K562 (cell line): ENCODE measurements around the gene PSAP. TPM values are rescaled to one million over a fixed set of nuclear protein-coding genes. Genes with fewer than 3 reads are reported as not detected.
A peak's percentile ranks its signal among the peaks of the same experiment; 100 is the strongest.

Source experiments
- ATF7 ChIP-seq: fragments of 450-650 bp; IDR thresholded peaks from 2 replicates; pipeline ENCODE4 v1.7.1; 2014; ENCODE audit warnings: mild to moderate bottlenecking, moderate library complexity
- EGR1 ChIP-seq: fragments of 450-650 bp; conservative IDR thresholded peaks from 2 replicates; pipeline ENCODE4 v1.6.1; 2017; ENCODE audit warnings: mild to moderate bottlenecking
- ERF ChIP-seq: fragments of 450-650 bp; formaldehyde crosslinking; IDR thresholded peaks from 2 replicates; pipeline ENCODE4 v1.4.0; 2020; ENCODE audit warnings: mild to moderate bottlenecking, mixed read lengths
- HOXB6 ChIP-seq: fragments of 250-450 bp; sonication (Bioruptor Pico); IDR thresholded peaks from 2 replicates; pipeline ENCODE4 v1.5.1; 2022; ENCODE audit warnings: mild to moderate bottlenecking, borderline replicate concordance
- MEIS2 ChIP-seq: fragments of 450-650 bp; IDR thresholded peaks from 2 replicates; pipeline ENCODE4 v1.6.1; 2014; ENCODE audit warnings: mild to moderate bottlenecking; ENCODE audit not compliant: partially characterized antibody
- STAT5B ChIP-seq: fragments of 250-450 bp; sonication (Bioruptor Pico); IDR thresholded peaks from 2 replicates; pipeline ENCODE4 v1.8.0; 2021; ENCODE audit warnings: mild to moderate bottlenecking, inconsistent platforms
- TGIF2 ChIP-seq: sonication (generic); formaldehyde crosslinking; IDR thresholded peaks from 2 replicates; pipeline ENCODE4 v1.8.1; 2022; ENCODE audit warnings: mild to moderate bottlenecking, missing genetic modification reagents, moderate library complexity
- ZNF239 ChIP-seq: fragments of 250-450 bp; sonication (Bioruptor Pico); IDR thresholded peaks from 2 replicates; pipeline ENCODE4 v1.4.0; 2020; ENCODE audit warnings: mild to moderate bottlenecking
- ZNF324 ChIP-seq: fragments of 250-450 bp; sonication (Bioruptor Pico); IDR thresholded peaks from 2 replicates; pipeline ENCODE4 v1.4.0; 2020; ENCODE audit warnings: mild to moderate bottlenecking
- ZNF347 ChIP-seq: fragments of 450-650 bp; formaldehyde crosslinking; IDR thresholded peaks from 2 replicates; pipeline ENCODE4 v1.4.0; 2020; ENCODE audit warnings: low read depth, mild to moderate bottlenecking, moderate library complexity
- polyA plus RNA-seq, 8 experiments: library from polyadenylated mRNA; depleted of rRNA in 4 of 8; stranded (reverse) in 5 of 8; unstranded in 3 of 8; fragments of >200 nt; fragmentation: Nextera tagmentation in 2 of 8; fragmentation: Illumina TruSeq in 1 of 8; extraction: Ambion mirVana in 2 of 8; extraction: Trizol in 1 of 8; gene quantifications; 2 replicates each; pipeline versions ENCODE4 v1.2.1 to v1.2.3, GENCODE V29; 2011 to 2014; ENCODE audit warnings: inconsistent platforms in 1 of 8, missing spikeins in 1 of 8
- total RNA-seq, 7 experiments: library from RNA; depleted of rRNA in 6 of 7; stranded (reverse); fragments of >200 nt in 6 of 7; fragmentation: Illumina TruSeq in 2 of 7; extraction: Trizol in 2 of 7; gene quantifications; 2 replicates each; pipeline versions ENCODE4 v1.2.1 to v1.2.3, GENCODE V29; 2011 to 2021; ENCODE audit warnings: low replicate concordance in 1 of 7
- TF ChIP-seq, protein P1 (sequence below), 2 experiments: fragments of 450-650 bp; formaldehyde crosslinking in 1 of 2; IDR thresholded peaks; 2 replicates each; pipeline versions ENCODE4 v1.4.0 to v1.6.1; 2014 to 2020; ENCODE audit warnings: mild to moderate bottlenecking in 2 of 2, borderline replicate concordance in 1 of 2, low read depth in 1 of 2
- TF ChIP-seq, protein P2 (sequence below): sonication (generic); formaldehyde crosslinking; IDR thresholded peaks from 2 replicates; pipeline ENCODE4 v1.8.0; 2022; ENCODE audit warnings: mild to moderate bottlenecking, missing genetic modification reagents
- TF ChIP-seq, protein P3 (sequence below): fragments of 250-450 bp; sonication (Bioruptor Pico); IDR thresholded peaks from 2 replicates; pipeline ENCODE4 v1.8.0; 2021; ENCODE audit warnings: moderate library complexity, mild to moderate bottlenecking, inconsistent platforms
- TF ChIP-seq, protein P4 (sequence below), 2 experiments: fragments of 250-450 bp in 1 of 2; fragments of 450-650 bp in 1 of 2; sonication (Bioruptor Pico) in 1 of 2; IDR thresholded peaks; 2 replicates each; pipeline versions ENCODE4 v1.6.1 to v1.8.0; 2016 to 2021; ENCODE audit warnings: mild to moderate bottlenecking in 2 of 2, moderate library complexity in 2 of 2, missing compliant biosample characterization in 1 of 2, missing genetic modification characterization in 1 of 2

PSAP gene
- total and polyA plus RNA-seq, 9 of the 15 experiments (the other 6 are each of a cell fraction or from before 2014, with no cell fraction given) = 245 to 700 (median 429) TPM

DNA sequence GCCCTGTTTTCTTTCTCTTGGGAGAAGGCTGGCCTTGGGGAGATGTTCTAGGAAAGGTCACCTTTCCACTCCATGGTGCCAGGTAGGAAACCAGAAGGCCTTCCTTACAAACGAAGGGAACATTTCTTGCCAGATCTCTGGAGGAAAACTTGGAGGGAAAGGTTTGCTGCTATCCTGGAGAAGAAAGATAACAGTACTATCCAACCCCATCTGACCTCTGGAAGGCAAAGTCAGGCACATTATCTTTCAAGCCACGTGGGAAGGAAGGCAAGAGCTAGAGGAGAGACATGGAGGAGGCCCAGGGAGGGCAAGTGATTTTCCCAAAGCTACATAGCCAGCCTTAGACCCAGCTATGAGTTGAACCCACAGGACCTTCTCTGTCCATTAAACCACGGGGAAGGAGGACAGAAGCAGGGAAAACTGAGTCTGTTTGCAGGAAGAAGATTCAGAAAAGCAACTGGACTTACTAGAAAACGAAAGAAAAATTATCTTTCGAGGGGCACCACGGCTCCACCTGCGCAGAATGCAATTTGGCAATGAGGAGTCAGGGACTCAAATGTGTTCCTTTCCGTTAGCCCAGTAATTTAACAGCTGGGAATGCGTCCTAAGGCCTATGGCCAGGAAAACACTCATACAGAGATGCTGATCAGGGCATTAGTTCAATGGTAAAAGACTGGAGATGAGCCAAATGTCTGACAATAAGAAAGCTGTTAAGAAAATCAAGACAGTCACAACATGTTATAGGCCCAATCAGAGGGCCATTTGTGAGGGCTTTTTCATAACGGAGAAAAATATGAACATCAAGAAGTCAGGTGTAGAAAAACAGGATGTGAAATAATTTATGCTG is 32.0 kb upstream of the PSAP start (continued):
- TF ChIP-seq, protein P1, sequence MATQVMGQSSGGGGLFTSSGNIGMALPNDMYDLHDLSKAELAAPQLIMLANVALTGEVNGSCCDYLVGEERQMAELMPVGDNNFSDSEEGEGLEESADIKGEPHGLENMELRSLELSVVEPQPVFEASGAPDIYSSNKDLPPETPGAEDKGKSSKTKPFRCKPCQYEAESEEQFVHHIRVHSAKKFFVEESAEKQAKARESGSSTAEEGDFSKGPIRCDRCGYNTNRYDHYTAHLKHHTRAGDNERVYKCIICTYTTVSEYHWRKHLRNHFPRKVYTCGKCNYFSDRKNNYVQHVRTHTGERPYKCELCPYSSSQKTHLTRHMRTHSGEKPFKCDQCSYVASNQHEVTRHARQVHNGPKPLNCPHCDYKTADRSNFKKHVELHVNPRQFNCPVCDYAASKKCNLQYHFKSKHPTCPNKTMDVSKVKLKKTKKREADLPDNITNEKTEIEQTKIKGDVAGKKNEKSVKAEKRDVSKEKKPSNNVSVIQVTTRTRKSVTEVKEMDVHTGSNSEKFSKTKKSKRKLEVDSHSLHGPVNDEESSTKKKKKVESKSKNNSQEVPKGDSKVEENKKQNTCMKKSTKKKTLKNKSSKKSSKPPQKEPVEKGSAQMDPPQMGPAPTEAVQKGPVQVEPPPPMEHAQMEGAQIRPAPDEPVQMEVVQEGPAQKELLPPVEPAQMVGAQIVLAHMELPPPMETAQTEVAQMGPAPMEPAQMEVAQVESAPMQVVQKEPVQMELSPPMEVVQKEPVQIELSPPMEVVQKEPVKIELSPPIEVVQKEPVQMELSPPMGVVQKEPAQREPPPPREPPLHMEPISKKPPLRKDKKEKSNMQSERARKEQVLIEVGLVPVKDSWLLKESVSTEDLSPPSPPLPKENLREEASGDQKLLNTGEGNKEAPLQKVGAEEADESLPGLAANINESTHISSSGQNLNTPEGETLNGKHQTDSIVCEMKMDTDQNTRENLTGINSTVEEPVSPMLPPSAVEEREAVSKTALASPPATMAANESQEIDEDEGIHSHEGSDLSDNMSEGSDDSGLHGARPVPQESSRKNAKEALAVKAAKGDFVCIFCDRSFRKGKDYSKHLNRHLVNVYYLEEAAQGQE (IDR thresholded peaks at IDR 0.05; ENCODE audit: borderline replicate concordance) = peak; percentile 25; the same call in 1 of the 2 replicates
- TF ChIP-seq, protein P1 (CRISPR knock-in tag; IDR thresholded peaks at IDR 0.05; ENCODE audit: low read depth) = no peak
- TF ChIP-seq TGIF2 (CRISPR knock-in tag) = no peak
- TF ChIP-seq MEIS2 = no peak
- no peak for TF ChIP-seq ZNF347
- TF ChIP-seq, protein P2, sequence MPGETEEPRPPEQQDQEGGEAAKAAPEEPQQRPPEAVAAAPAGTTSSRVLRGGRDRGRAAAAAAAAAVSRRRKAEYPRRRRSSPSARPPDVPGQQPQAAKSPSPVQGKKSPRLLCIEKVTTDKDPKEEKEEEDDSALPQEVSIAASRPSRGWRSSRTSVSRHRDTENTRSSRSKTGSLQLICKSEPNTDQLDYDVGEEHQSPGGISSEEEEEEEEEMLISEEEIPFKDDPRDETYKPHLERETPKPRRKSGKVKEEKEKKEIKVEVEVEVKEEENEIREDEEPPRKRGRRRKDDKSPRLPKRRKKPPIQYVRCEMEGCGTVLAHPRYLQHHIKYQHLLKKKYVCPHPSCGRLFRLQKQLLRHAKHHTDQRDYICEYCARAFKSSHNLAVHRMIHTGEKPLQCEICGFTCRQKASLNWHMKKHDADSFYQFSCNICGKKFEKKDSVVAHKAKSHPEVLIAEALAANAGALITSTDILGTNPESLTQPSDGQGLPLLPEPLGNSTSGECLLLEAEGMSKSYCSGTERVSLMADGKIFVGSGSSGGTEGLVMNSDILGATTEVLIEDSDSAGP (CRISPR knock-in tag) = no peak
- TF ChIP-seq ATF7 = peak; percentile 29; the same call in 1 of the 2 replicates
- peak; percentile 60 for TF ChIP-seq ZNF239 (CRISPR knock-in tag)
- TF ChIP-seq, protein P3, sequence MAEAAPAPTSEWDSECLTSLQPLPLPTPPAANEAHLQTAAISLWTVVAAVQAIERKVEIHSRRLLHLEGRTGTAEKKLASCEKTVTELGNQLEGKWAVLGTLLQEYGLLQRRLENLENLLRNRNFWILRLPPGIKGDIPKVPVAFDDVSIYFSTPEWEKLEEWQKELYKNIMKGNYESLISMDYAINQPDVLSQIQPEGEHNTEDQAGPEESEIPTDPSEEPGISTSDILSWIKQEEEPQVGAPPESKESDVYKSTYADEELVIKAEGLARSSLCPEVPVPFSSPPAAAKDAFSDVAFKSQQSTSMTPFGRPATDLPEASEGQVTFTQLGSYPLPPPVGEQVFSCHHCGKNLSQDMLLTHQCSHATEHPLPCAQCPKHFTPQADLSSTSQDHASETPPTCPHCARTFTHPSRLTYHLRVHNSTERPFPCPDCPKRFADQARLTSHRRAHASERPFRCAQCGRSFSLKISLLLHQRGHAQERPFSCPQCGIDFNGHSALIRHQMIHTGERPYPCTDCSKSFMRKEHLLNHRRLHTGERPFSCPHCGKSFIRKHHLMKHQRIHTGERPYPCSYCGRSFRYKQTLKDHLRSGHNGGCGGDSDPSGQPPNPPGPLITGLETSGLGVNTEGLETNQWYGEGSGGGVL = no peak
- TF ChIP-seq HOXB6 (CRISPR knock-in tag) = no peak
- no peak for TF ChIP-seq ZNF324 (CRISPR knock-in tag)
- no peak for TF ChIP-seq EGR1
- no peak for TF ChIP-seq STAT5B (CRISPR knock-in tag)
- TF ChIP-seq, protein P4, sequence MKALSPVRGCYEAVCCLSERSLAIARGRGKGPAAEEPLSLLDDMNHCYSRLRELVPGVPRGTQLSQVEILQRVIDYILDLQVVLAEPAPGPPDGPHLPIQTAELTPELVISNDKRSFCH (CRISPR knock-in tag; IDR thresholded peaks at IDR 0.05) = no peak
- TF ChIP-seq, protein P4 (tag; IDR thresholded peaks at IDR 0.05) = peak; percentile 86
- no peak for TF ChIP-seq ERF (CRISPR knock-in tag)
